RWPE1 (cell line): Measurements from ENCODE around the gene NLRP11.

Experiments
- CTCF ChIA-PET: fragments of 350-600 bp; sonication (Branson Sonifier 250); formaldehyde crosslinking; extraction: SDS; loops from one replicate; lab custom pipeline; 2021; lab: Yijun Ruan, JAX
- POLR2A ChIA-PET: fragments of 400-600 bp; formaldehyde crosslinking; extraction: SDS; loops from one replicate; lab custom pipeline; 2020; ENCODE audit warnings: antibody characterized with exemption; ENCODE audit not compliant: low non-redundant PET; lab: Yijun Ruan, JAX
- DNase-seq: peaks from one replicate; pipeline ENCODE4 v3.0.0; 2012; ENCODE audit warnings: low spot score
- H3K27ac ChIP-seq: fragments of 450-650 bp; 2 replicates; pipeline ENCODE4 v1.5.1; 2017
- CTCF ChIP-seq: fragments of 450-650 bp; conservative IDR thresholded peaks from 2 replicates; pipeline ENCODE4 v1.5.1; 2017; ENCODE audit warnings: low read depth, mild to moderate bottlenecking

NLRP11 gene

GRCh38 chr19:55836340-55836739 lies 4.5 kb upstream of the NLRP11 start, which contains the start of gene NLRP4:
NLRP4 (plus strand) TSS chr19:55836540; CDS start chr19:55852081, 15,541 bp downstream.
- CTCF ChIA-PET, result no interaction called here
- TF ChIP-seq CTCF, result no peak
- DNase-seq, result no peak
- POLR2A ChIA-PET, result no interaction called here
- H3K27ac ChIP-seq, result no peak within 1 kb of the TSS

- DNase-seq, result no peak
- POLR2A ChIA-PET, result no interaction called here
- H3K27ac ChIP-seq, result no peak overlapping the region
- CTCF ChIA-PET, result no interaction called here
- no peak for TF ChIP-seq CTCF
These were observed 877 bp upstream of the NLRP11 start for GRCh38 chr19:55832676-55833075.

- no peak overlapping the region for H3K27ac ChIP-seq
- CTCF ChIA-PET, result interaction anchor here (0.6 kb wide), 1 partner anchor 308 kb away, joined by 4 read pairs; no protein-coding TSS in a partner anchor
- TF ChIP-seq CTCF, result no peak
- POLR2A ChIA-PET, result no interaction called here
- no peak for DNase-seq
These were observed 1.1 kb downstream of the NLRP11 start for GRCh38 chr19:55830656-55831055.

GRCh38 chr19:55820037-55820436 lies 11.8 kb downstream of the NLRP11 start:
- DNase-seq, result no peak
- ChIA-PET POLR2A (no interaction called here), CTCF (no interaction called here)
- H3K27ac ChIP-seq, result no peak overlapping the region
- no peak for TF ChIP-seq CTCF

GRCh38 chr19:55813906-55814305 lies 17.9 kb downstream of the NLRP11 start:
- CTCF ChIA-PET, result no interaction called here
- TF ChIP-seq CTCF, result no peak
- no peak for DNase-seq
- H3K27ac ChIP-seq, result no peak overlapping the region
- POLR2A ChIA-PET, result no interaction called here

GRCh38 chr19:55812449-55812848 lies 19.4 kb downstream of the NLRP11 start:
- ChIA-PET CTCF (interaction anchor here (0.6 kb wide), 1 partner anchor 96 kb away, joined by 3 read pairs; no protein-coding TSS in a partner anchor), POLR2A (no interaction called here)
- no peak for TF ChIP-seq CTCF
- no peak for DNase-seq
- no peak overlapping the region for H3K27ac ChIP-seq

- H3K27ac ChIP-seq, result no peak overlapping the region
- DNase-seq, result no peak
- no peak for TF ChIP-seq CTCF
- ChIA-PET CTCF (no interaction called here), POLR2A (no interaction called here)
These were observed 20.5 kb downstream of the NLRP11 start for GRCh38 chr19:55811340-55811739.
